ENCODE measurements around the gene LRRC49.

Gene LRRC49

DNA sequence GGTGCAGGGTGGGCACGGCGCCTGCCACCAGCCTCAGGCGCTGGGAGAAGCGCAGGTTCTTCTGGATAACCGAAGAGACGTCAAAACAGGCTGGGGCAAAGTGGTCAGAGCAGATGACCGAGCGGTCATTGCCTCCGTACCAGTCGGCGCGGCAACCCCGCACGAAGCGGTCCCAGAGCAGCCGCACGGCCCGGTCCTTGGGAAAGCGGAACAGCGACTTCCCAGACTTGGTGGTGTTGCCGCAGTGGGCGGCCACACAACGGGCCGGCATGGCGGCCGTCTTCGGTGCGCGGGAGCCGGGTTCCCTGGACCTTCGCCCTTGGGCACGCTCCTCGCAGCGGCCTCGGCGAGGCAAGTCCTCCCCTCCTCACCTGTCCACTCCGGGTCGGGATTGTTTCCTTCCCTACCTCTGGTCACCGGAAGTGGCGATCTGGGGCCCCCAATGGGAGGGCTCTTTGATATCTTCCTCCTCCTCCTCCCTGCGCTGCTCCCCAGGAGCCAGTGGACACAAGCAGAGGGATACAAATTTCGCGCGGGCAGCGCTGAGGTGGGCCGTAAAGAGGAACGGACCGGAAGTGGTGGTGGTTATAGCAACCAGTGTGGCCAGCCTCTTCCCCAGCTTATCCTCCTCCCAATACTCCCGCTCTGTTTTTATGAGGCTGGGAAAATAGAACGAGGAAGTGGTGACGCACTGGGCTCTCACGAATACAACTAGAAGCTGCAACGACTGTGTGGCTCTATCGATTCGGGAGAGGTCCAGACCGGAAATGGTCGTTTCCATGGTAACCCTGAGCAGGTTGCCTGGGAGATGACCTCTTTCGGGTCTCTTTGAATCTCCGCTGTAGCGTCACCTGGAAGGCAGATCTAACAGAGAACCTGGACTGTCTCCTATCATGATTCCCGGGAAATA lies at the start of gene LRRC49, which contains the start of gene THAP10:
TSS of gene LRRC49 (plus strand) at position 825 of the 910 bp plus-strand sequence. CDS start at position 894, 69 bp downstream.
TSS of gene THAP10 (minus strand) at position 432 of the 910 bp plus-strand sequence. CDS start at position 271, 161 bp downstream.
- no peaks in the 10 kb centered on the region for H3K36me3 ChIP-seq (replicated peaks; ENCODE audit: low read depth, low read length)
- no peaks in the 10 kb centered on the region for H4K20me1 ChIP-seq (ENCODE audit: insufficient read depth, low read length)
- peaks cover 13% of the 10 kb centered on the region for H3K4me1 ChIP-seq (ENCODE audit: low read length)
- H3K27me3 ChIP-seq (ENCODE audit: low read depth, low read length), result peaks cover 4% of the 10 kb centered on the region; the same call in 1 of the 2 replicates
- peak within 1 kb of the TSS; percentile 44 for H3K4me2 ChIP-seq (ENCODE audit: low read length)
- H3K27ac ChIP-seq (ENCODE audit: low read length), result no peak within 1 kb of the TSS
- no peaks in the 10 kb centered on the region for H3K9me3 ChIP-seq (ENCODE audit: insufficient read depth, low read length)
- no peak within 1 kb of the TSS for H3K9ac ChIP-seq (ENCODE audit: low read length)
- peak within 1 kb of the TSS; percentile 57 for H2AFZ ChIP-seq (ENCODE audit: low read depth, low read length)
- H3K79me2 ChIP-seq (ENCODE audit: low read length), result no peaks in the 10 kb centered on the region
- no peak within 1 kb of the TSS for H3K4me3 ChIP-seq (ENCODE audit: low read length)
- TF ChIP-seq, protein P1, sequence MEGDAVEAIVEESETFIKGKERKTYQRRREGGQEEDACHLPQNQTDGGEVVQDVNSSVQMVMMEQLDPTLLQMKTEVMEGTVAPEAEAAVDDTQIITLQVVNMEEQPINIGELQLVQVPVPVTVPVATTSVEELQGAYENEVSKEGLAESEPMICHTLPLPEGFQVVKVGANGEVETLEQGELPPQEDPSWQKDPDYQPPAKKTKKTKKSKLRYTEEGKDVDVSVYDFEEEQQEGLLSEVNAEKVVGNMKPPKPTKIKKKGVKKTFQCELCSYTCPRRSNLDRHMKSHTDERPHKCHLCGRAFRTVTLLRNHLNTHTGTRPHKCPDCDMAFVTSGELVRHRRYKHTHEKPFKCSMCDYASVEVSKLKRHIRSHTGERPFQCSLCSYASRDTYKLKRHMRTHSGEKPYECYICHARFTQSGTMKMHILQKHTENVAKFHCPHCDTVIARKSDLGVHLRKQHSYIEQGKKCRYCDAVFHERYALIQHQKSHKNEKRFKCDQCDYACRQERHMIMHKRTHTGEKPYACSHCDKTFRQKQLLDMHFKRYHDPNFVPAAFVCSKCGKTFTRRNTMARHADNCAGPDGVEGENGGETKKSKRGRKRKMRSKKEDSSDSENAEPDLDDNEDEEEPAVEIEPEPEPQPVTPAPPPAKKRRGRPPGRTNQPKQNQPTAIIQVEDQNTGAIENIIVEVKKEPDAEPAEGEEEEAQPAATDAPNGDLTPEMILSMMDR (IDR thresholded peaks at IDR 0.05; ENCODE audit: low read depth, low read length), result no peak
- no peak for TF ChIP-seq EZH2phosphoT487 (IDR thresholded peaks at IDR 0.05; ENCODE audit: low read depth)

GRCh38 chr15:70845602-70846360 lies 46.8 kb upstream of the LRRC49 start:
- TF ChIP-seq, protein P1 (IDR thresholded peaks at IDR 0.05; ENCODE audit: low read depth, low read length), result no peak
- TF ChIP-seq EZH2phosphoT487 (IDR thresholded peaks at IDR 0.05; ENCODE audit: low read depth), result no peak
- Histone ChIP-seq H3K36me3 (replicated peaks; ENCODE audit: low read depth, low read length) (no peaks in the 10 kb centered on the region), H3K9me3 (ENCODE audit: insufficient read depth, low read length) (no peaks in the 10 kb centered on the region), H4K20me1 (ENCODE audit: insufficient read depth, low read length) (no peaks in the 10 kb centered on the region), H3K4me1 (ENCODE audit: low read length) (no peaks in the 10 kb centered on the region), H3K27me3 (ENCODE audit: low read depth, low read length) (peaks cover 28% of the 10 kb centered on the region; the same call in 1 of the 2 replicates), H3K79me2 (ENCODE audit: low read length) (no peaks in the 10 kb centered on the region), H3K4me2 (ENCODE audit: low read length) (no peak overlapping the region), H3K9ac (ENCODE audit: low read length) (no peak overlapping the region), H3K27ac (ENCODE audit: low read length) (no peak overlapping the region), H2AFZ (ENCODE audit: low read depth, low read length) (no peak overlapping the region), H3K4me3 (ENCODE audit: low read length) (no peak overlapping the region)

DNA sequence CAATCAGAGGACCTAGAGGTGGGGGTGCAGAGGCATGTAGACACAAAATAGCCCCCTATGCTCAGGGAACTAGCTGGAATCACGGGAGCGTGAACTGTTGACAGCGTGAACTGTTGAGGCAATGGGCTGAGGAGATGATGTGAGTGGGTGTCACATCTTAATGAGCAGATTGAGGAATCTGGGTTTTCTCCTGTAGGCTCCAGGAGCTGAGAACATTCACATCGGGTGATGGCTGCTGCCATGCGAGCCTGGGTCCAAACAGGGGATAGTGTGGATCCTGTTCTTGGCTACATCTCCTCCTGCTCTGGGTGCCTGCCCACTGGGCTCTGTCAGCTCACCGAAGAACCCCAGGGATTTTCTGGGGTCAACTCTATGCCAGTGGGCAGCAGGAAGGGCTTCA lies 40.7 kb upstream of the LRRC49 start:
- no peaks in the 10 kb centered on the region for H3K79me2 ChIP-seq (ENCODE audit: low read length)
- no peaks in the 10 kb centered on the region for H4K20me1 ChIP-seq (ENCODE audit: insufficient read depth, low read length)
- no peak overlapping the region for H2AFZ ChIP-seq (ENCODE audit: low read depth, low read length)
- H3K27me3 ChIP-seq (ENCODE audit: low read depth, low read length), result peaks cover 25% of the 10 kb centered on the region
- no peak overlapping the region for H3K9ac ChIP-seq (ENCODE audit: low read length)
- no peak for TF ChIP-seq EZH2phosphoT487 (IDR thresholded peaks at IDR 0.05; ENCODE audit: low read depth)
- TF ChIP-seq, protein P1 (IDR thresholded peaks at IDR 0.05; ENCODE audit: low read depth, low read length), result no peak
- peaks cover 11% of the 10 kb centered on the region for H3K4me1 ChIP-seq (ENCODE audit: low read length)
- H3K9me3 ChIP-seq (ENCODE audit: insufficient read depth, low read length), result no peaks in the 10 kb centered on the region
- no peak overlapping the region for H3K27ac ChIP-seq (ENCODE audit: low read length)
- H3K4me3 ChIP-seq (ENCODE audit: low read length), result no peak overlapping the region
- H3K4me2 ChIP-seq (ENCODE audit: low read length), result no peak overlapping the region
- no peaks in the 10 kb centered on the region for H3K36me3 ChIP-seq (replicated peaks; ENCODE audit: low read depth, low read length)
